K562 (cell line): ENCODE results near the gene MYL12A. TPM values are rescaled to one million over a fixed set of nuclear protein-coding genes. Genes with fewer than 3 reads are reported as not detected.

Experiments used
- ARHGAP35 ChIP-seq: fragments of 450-650 bp; IDR thresholded peaks from 2 replicates; pipeline ENCODE4 v1.6.1; 2018; ENCODE audit not compliant: partially characterized antibody
- ARID1B ChIP-seq: fragments of 450-650 bp; IDR thresholded peaks from 2 replicates; pipeline ENCODE4 v1.6.1; 2016; ENCODE audit warnings: antibody characterized with exemption, mild to moderate bottlenecking, inconsistent platforms
- ATF1 ChIP-seq, 2 experiments: fragments of 450-650 bp in 1 of 2; IDR thresholded peaks; 2 replicates each; pipeline ENCODE4 v1.6.1; 2016; ENCODE audit warnings: missing compliant biosample characterization in 1 of 2, missing genetic modification characterization in 1 of 2
- CREM ChIP-seq: IDR thresholded peaks from 2 replicates; pipeline ENCODE4 v1.6.1; 2014; ENCODE audit warnings: antibody characterized with exemption, low read depth
- EP300 ChIP-seq: IDR thresholded peaks from 2 replicates; pipeline ENCODE4 v1.6.1; 2012; ENCODE audit warnings: low read length, improper control_type of control experiment
- JUN ChIP-seq, 2 experiments: sonication (generic) in 1 of 2; formaldehyde crosslinking in 1 of 2; IDR thresholded peaks; 2 replicates each; pipeline versions ENCODE4 v1.6.1 to v1.8.0; 2012 to 2022; ENCODE audit warnings: borderline replicate concordance in 2 of 2, mild to moderate bottlenecking in 2 of 2, improper control_type of control experiment in 1 of 2, low read depth in 1 of 2, low read length in 1 of 2, missing genetic modification reagents in 1 of 2
- KLF1 ChIP-seq: fragments of 450-650 bp; IDR thresholded peaks from 2 replicates; pipeline ENCODE4 v1.6.1; 2016; ENCODE audit warnings: missing genetic modification characterization, missing compliant biosample characterization
- KLF10 ChIP-seq: fragments of 250-450 bp; sonication (Bioruptor Pico); IDR thresholded peaks from 2 replicates; pipeline ENCODE4 v1.6.1; 2021; ENCODE audit warnings: matching md5 sums
- L3MBTL2 ChIP-seq: fragments of 450-650 bp; IDR thresholded peaks from 2 replicates; pipeline ENCODE4 v1.6.1; 2016; ENCODE audit warnings: mild to moderate bottlenecking, moderate library complexity
- LARP7 ChIP-seq: fragments of 450-650 bp; IDR thresholded peaks from 2 replicates; pipeline ENCODE4 v1.6.1; 2016
- MAX ChIP-seq: sonication (generic); formaldehyde crosslinking; IDR thresholded peaks from 2 replicates; pipeline ENCODE4 v1.9.0; 2022; ENCODE audit warnings: mild to moderate bottlenecking, missing genetic modification reagents
- SMARCA4 ChIP-seq: fragments of 450-650 bp; IDR thresholded peaks from 2 replicates; pipeline ENCODE4 v1.6.1; 2016
- TAF15 ChIP-seq: fragments of 200-400 bp; formaldehyde crosslinking; IDR thresholded peaks from 2 replicates; pipeline ENCODE4 v1.6.1; 2017; ENCODE audit warnings: mild to moderate bottlenecking, low read depth, low read length, moderate library complexity
- TBL1XR1 ChIP-seq, 2 experiments: IDR thresholded peaks; 2 replicates each; pipeline ENCODE4 v1.6.1; 2012; ENCODE audit warnings: improper control_type of control experiment in 2 of 2, low read length in 2 of 2, mild to moderate bottlenecking in 1 of 2
- TEAD4 ChIP-seq, 2 experiments: sonication (generic) in 1 of 2; formaldehyde crosslinking in 1 of 2; IDR thresholded peaks; 2 replicates each; pipeline versions ENCODE4 v1.6.1 to v1.8.0; 2012 to 2022; ENCODE audit warnings: borderline replicate concordance in 1 of 2, inconsistent platforms in 1 of 2, low read length in 1 of 2, mild to moderate bottlenecking in 1 of 2, missing genetic modification reagents in 1 of 2
- THAP12 ChIP-seq: fragments of 250-450 bp; sonication (Bioruptor Pico); IDR thresholded peaks from 2 replicates; pipeline ENCODE4 v1.9.0; 2021; ENCODE audit warnings: mild to moderate bottlenecking, inconsistent platforms
- THRAP3 ChIP-seq: fragments of 450-650 bp; IDR thresholded peaks from 2 replicates; pipeline ENCODE4 v1.6.1; 2016; ENCODE audit warnings: mild to moderate bottlenecking, inconsistent platforms, borderline replicate concordance
- ZKSCAN3 ChIP-seq: fragments of 250-450 bp; sonication (Bioruptor Pico); IDR thresholded peaks from 2 replicates; pipeline ENCODE4 v1.4.0; 2020
- ZNF384 ChIP-seq: IDR thresholded peaks from 2 replicates; pipeline ENCODE4 v1.6.1; 2012; ENCODE audit warnings: low read depth, low read length, improper control_type of control experiment
- ZNF79 ChIP-seq: fragments of 250-450 bp; sonication (Bioruptor Pico); IDR thresholded peaks from 2 replicates; pipeline ENCODE4 v1.4.0; 2020; ENCODE audit warnings: low read depth, mild to moderate bottlenecking, moderate library complexity
- polyA plus RNA-seq, 8 experiments: library from polyadenylated mRNA; depleted of rRNA in 4 of 8; stranded (reverse) in 5 of 8; unstranded in 3 of 8; fragments of >200 nt; fragmentation: Nextera tagmentation in 2 of 8; fragmentation: Illumina TruSeq in 1 of 8; extraction: Ambion mirVana in 2 of 8; extraction: Trizol in 1 of 8; gene quantifications; 2 replicates each; pipeline versions ENCODE4 v1.2.1 to v1.2.3, GENCODE V29; 2011 to 2014; ENCODE audit warnings: inconsistent platforms in 1 of 8, missing spikeins in 1 of 8
- total RNA-seq, 7 experiments: library from RNA; depleted of rRNA in 6 of 7; stranded (reverse); fragments of >200 nt in 6 of 7; fragmentation: Illumina TruSeq in 2 of 7; extraction: Trizol in 2 of 7; gene quantifications; 2 replicates each; pipeline versions ENCODE4 v1.2.1 to v1.2.3, GENCODE V29; 2011 to 2021; ENCODE audit warnings: low replicate concordance in 1 of 7
- TF ChIP-seq, protein P1 (sequence below): fragments of 450-650 bp; IDR thresholded peaks from one replicate; pipeline ENCODE4 v1.6.1; 2018; ENCODE audit warnings: mild to moderate bottlenecking, moderate library complexity; ENCODE audit not compliant: partially characterized antibody
- TF ChIP-seq, protein P2 (sequence below): sonication (generic); formaldehyde crosslinking; IDR thresholded peaks from 2 replicates; pipeline ENCODE4 v1.8.1; 2023; ENCODE audit warnings: mild to moderate bottlenecking, missing genetic modification reagents
- TF ChIP-seq, protein P3 (sequence below), 2 experiments: fragments of 450-650 bp; IDR thresholded peaks; 2 replicates each; pipeline ENCODE4 v1.6.1; 2016

The MYL12A gene
- total and polyA plus RNA-seq, 9 of the 15 experiments (the other 6 are each of a cell fraction or from before 2014, with no cell fraction given), result 308 to 1,031 (median 559) TPM

GRCh38 chr18:3305354-3305762, 57.8 kb downstream of the MYL12A start (continued):
- TF ChIP-seq KLF1 (tag) (no peak), JUN (IDR thresholded peaks at IDR 0.05; ENCODE audit: borderline replicate concordance, low read depth, low read length) (peak; percentile 74), JUN (CRISPR knock-in tag; IDR thresholded peaks at IDR 0.05; ENCODE audit: borderline replicate concordance) (no peak), ZKSCAN3 (CRISPR knock-in tag) (peak; percentile 81), CREM (peak; percentile 86), THAP12 (CRISPR knock-in tag) (no peak), TBL1XR1 (IDR thresholded peaks at IDR 0.05; ENCODE audit: low read length in 2 of 2) (no peak), EP300 (no peak), ATF1 (CRISPR knock-in tag; IDR thresholded peaks at IDR 0.05) (no peak), ATF1 (tag; IDR thresholded peaks at IDR 0.05) (peak; percentile 30; the same call in 1 of the 2 replicates), TEAD4 (IDR thresholded peaks at IDR 0.05; ENCODE audit: low read length) (0 out of 2 replicates have a peak, but pooled peaks have one; percentile 26), TEAD4 (CRISPR knock-in tag; IDR thresholded peaks at IDR 0.05; ENCODE audit: borderline replicate concordance) (no peak), ARHGAP35 (no peak), LARP7 (no peak), MAX (CRISPR knock-in tag) (peak; percentile 79), L3MBTL2 (peak; percentile 71; the same call in 1 of the 2 replicates), ARID1B (peak; percentile 40), TAF15 (no peak), ZNF79 (CRISPR knock-in tag) (no peak), THRAP3 (no peak), SMARCA4 (0 out of 2 replicates have a peak, but pooled peaks have one; percentile 23), KLF10 (CRISPR knock-in tag) (no peak), ZNF384 (no peak)
- TF ChIP-seq, protein P1, sequence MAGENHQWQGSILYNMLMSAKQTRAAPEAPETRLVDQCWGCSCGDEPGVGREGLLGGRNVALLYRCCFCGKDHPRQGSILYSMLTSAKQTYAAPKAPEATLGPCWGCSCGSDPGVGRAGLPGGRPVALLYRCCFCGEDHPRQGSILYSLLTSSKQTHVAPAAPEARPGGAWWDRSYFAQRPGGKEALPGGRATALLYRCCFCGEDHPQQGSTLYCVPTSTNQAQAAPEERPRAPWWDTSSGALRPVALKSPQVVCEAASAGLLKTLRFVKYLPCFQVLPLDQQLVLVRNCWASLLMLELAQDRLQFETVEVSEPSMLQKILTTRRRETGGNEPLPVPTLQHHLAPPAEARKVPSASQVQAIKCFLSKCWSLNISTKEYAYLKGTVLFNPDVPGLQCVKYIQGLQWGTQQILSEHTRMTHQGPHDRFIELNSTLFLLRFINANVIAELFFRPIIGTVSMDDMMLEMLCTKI, result no peak
- TF ChIP-seq, protein P2, sequence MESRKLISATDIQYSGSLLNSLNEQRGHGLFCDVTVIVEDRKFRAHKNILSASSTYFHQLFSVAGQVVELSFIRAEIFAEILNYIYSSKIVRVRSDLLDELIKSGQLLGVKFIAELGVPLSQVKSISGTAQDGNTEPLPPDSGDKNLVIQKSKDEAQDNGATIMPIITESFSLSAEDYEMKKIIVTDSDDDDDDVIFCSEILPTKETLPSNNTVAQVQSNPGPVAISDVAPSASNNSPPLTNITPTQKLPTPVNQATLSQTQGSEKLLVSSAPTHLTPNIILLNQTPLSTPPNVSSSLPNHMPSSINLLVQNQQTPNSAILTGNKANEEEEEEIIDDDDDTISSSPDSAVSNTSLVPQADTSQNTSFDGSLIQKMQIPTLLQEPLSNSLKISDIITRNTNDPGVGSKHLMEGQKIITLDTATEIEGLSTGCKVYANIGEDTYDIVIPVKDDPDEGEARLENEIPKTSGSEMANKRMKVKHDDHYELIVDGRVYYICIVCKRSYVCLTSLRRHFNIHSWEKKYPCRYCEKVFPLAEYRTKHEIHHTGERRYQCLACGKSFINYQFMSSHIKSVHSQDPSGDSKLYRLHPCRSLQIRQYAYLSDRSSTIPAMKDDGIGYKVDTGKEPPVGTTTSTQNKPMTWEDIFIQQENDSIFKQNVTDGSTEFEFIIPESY (CRISPR knock-in tag), result no peak
- TF ChIP-seq, protein P3, sequence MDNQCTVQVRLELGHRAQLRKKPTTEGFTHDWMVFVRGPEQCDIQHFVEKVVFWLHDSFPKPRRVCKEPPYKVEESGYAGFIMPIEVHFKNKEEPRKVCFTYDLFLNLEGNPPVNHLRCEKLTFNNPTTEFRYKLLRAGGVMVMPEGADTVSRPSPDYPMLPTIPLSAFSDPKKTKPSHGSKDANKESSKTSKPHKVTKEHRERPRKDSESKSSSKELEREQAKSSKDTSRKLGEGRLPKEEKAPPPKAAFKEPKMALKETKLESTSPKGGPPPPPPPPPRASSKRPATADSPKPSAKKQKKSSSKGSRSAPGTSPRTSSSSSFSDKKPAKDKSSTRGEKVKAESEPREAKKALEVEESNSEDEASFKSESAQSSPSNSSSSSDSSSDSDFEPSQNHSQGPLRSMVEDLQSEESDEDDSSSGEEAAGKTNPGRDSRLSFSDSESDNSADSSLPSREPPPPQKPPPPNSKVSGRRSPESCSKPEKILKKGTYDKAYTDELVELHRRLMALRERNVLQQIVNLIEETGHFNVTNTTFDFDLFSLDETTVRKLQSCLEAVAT (IDR thresholded peaks at IDR 0.05), result peak in 1 of 2 experiments; percentile 45; a peak in 1 of 4 replicates
